Adrenal gland (tissue), 5 donors: Measurements from ENCODE around the gene ZBTB46.

Source experiments
- POLR2A ChIP-seq, 2 donors: fragments of 450-650 bp; IDR thresholded peaks; one replicate each; pipeline ENCODE4 v1.6.1; 2017; ENCODE audit warnings: antibody characterized with exemption in 2 of 2, mild to moderate bottlenecking in 2 of 2, moderate library complexity in 1 of 2
- TF ChIP-seq, protein P1 (sequence below), 6 experiments: fragments of 450-650 bp in 4 of 6; fragments of 200-600 bp in 2 of 6; sonication (generic) in 1 of 6; IDR thresholded peaks; 1 replicate in 5 of 6; 2 replicates in 1 of 6; pipeline versions ENCODE4 v1.5.1 to v1.8.0; 2016 to 2021; ENCODE audit warnings: antibody characterized with exemption in 6 of 6, mild to moderate bottlenecking in 2 of 6, moderate library complexity in 1 of 6
- donor health status: DM: no; HTN: no; CAD: no.

DNA sequence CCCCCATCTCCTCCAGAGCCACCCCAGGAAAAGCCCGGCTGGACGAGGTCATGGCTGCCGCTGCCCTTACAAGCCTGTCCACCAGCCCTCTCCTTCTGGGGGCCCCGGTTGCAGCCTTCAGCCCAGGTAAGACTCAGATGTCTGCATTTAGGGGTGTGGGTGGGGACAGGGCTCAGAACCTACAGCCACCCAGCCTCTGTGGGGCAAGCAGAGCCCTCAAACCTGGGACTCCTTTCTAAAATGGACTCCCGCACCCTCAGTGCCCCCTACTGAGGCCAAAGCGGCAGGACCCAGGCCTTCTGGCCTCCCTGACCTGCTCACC lies 89.7 kb downstream of the ZBTB46 start:
- TF ChIP-seq, protein P1, sequence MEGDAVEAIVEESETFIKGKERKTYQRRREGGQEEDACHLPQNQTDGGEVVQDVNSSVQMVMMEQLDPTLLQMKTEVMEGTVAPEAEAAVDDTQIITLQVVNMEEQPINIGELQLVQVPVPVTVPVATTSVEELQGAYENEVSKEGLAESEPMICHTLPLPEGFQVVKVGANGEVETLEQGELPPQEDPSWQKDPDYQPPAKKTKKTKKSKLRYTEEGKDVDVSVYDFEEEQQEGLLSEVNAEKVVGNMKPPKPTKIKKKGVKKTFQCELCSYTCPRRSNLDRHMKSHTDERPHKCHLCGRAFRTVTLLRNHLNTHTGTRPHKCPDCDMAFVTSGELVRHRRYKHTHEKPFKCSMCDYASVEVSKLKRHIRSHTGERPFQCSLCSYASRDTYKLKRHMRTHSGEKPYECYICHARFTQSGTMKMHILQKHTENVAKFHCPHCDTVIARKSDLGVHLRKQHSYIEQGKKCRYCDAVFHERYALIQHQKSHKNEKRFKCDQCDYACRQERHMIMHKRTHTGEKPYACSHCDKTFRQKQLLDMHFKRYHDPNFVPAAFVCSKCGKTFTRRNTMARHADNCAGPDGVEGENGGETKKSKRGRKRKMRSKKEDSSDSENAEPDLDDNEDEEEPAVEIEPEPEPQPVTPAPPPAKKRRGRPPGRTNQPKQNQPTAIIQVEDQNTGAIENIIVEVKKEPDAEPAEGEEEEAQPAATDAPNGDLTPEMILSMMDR (IDR thresholded peaks at IDR 0.05) = no peak
- TF ChIP-seq POLR2A (IDR thresholded peaks at IDR 0.05) = no peak
